GM18907 (cell line): ENCODE results near the gene ANKH.

Experiments used
- ATAC-seq: cut with Tn5 transposase; IDR thresholded peaks from one replicate; pipeline ENCODE4 v1.9.1; 2021; ENCODE audit warnings: mild to moderate bottlenecking, moderate library complexity; ENCODE audit not compliant: unreplicated experiment

Gene ANKH

GRCh38 chr5:14767053-14767452, 104.5 kb downstream of the ANKH start:
- ATAC-seq = no peak

GRCh38 chr5:14766584-14766983, 105.0 kb downstream of the ANKH start:
- ATAC-seq = no peak

DNA sequence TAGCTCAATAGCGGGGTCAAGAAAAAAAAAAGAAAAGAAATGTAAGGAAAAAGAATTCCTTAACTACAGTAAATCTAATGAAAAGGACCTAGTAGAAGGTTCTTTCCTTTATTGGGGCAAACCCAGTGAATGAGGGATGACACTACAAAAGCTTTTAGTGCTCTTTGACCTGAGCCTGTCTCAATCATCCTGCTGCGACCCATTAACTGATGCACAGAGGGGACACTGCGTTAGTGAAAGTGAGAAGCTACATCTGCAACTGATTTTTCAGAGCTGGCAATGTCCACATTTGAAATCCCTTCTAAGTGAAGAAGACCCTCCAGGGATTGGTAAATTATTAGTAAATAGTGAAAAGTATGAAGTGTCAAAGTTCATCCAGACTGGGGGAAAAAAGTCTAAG, 106.0 kb downstream of the ANKH start:
- no peak for ATAC-seq

DNA sequence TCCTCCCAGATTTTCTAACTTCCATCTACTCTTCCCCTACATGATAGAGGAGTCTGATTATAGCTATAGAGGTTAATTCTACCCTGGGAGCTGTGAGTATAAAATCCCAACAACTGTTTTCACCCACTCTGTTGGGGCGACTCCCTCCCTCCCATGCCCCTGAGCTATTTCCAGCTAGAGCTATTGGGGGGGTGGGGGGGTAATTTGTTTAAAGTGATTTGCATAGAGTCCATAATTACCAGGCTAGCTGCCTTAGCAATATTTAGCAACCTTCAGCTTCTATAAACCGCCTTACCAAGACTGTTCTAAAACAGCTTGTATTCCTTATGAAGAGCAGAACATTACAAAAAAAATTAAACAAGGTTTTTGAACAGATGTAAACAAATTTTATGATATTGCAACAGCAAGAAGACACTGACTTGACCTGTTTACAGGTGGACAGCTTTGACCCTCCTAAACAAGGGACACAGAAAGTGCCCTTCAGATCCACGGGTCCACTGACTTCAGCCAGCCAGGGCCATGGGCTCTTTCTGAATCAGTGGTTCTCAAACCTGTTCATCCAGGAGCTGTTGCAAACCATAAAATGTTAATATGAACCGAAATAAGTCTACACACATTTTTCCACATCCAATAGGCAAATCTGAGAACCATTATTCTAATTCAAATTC, 108.9 kb downstream of the ANKH start:
- ATAC-seq = no peak

GRCh38 chr5:14760548-14761002, 111.0 kb downstream of the ANKH start:
- no peak for ATAC-seq

DNA sequence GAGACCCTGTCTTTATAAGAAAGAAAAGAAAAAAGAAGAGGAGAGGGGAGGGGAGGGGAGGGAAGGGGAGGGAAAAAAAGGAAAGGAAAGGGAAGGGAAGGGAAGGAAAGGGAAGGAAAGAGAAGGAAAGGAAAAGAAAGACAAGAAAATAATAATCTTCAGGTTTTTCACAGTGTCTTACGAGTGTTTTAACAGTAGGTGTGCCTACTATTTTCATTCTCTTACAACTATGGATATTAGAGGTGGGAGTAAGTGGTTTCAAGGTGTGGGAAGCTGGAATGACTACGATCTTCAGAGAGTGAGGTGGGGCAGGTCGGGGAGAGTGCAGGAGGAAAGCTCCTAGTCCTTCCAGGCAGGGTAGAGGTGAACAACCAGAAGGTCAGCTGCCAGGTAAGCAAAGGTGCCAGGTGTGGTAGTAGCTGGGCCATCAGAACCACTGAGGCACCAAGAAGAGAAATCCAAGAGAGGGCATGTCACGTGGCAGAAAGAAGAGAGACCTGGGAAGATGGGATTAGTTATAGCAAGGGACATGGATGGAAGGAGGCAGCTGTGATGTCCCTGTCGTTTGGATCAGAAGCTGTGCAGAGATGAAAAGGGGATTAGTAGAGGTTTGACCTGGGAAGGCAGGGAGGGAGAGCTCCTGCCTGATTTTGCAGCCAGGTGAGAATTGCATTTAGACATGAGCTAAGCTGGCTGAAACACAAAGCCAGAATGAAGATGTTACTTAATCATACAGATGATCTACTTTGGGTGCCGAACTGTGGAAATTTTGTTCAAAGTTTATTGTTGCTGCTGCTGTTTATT, 111.6 kb downstream of the ANKH start:
- no peak for ATAC-seq

DNA sequence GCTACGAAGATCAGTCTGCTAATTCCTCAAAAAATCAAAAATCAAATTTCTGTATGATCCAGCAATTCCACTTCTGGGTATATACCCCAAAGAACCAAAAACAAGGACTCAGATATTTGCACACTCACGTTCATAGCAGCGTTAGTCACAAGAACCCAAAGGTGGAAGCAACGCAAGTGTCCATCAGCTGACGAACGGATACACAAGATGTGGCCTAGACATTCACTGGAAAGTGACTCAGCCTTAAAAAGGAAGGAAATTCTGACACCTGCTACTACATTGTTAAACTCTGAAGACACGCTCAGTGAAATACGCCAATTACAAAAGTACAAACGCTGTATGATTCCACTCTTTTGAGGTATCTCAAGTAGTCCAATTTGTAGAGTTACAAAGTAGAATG, 113.7 kb downstream of the ANKH start:
- ATAC-seq = no peak

GRCh38 chr5:14756478-14756877, 115.1 kb downstream of the ANKH start:
- no peak for ATAC-seq

- ATAC-seq = no peak
Measured at GRCh38 chr5:14753947-14754346, 117.6 kb downstream of the ANKH start.

DNA sequence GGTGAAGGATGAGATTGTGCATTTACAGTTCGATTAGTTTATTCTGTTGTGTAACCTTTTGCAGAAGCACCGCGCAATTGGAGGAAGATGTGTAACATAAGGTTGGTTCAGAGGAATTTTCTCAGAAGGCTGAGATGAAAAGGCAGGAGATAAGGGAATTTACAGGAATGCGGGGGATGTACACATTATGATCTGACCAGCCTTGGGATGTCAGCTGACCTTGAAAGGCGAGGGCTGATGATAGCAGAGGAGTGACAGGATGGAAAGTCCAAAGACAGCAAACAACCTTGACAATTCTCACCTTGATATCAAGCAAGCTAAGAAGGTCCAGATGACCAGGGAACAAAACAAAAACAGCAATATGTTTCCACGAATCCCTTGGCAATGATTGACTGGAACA, 118.3 kb downstream of the ANKH start:
- ATAC-seq = no peak

GRCh38 chr5:14752497-14753071, 119.0 kb downstream of the ANKH start:
- ATAC-seq = no peak

DNA sequence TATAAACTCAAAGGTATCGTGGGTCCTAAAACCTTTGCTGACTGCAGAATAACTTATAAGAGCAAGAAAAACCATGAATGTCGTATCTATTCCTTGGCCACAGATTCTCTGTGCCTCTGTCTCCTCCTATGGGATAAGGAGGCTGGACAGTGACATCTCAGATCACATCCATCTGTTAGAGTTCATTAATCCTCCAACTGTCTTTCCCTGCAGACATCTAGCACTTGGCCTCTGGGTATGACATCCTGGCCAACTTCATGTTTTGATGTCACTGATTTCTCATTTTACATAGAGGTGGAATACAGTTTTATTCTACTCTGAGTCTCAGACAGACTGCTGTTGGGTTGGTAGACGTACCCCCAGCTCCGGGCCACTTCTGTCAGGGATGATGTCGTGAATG, 120.9 kb downstream of the ANKH start:
- ATAC-seq = no peak

- no peak for ATAC-seq
Measured at GRCh38 chr5:14749579-14750101, 121.9 kb downstream of the ANKH start.

- ATAC-seq = no peak
Measured at GRCh38 chr5:14748180-14748900, 123.2 kb downstream of the ANKH start.

DNA sequence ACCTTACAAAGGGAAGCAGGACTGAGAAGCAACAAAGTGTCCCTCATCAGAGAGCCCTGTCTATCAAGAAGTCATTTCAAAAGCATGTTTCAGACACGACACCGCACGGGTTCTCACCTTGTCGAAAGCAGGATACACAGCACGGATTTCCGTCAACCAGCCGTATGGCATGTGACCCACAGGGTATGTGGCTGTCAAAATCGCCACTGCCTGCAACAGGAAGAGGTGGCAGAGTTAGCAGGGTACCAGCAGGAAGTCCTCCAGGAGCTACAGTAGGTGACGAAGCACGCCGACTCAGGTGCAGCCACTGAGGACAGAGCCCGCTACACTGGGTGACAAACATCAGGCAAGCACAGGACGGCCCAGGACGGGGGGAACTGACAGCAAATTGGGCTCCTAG, 125.8 kb downstream of the ANKH start:
- no peak for ATAC-seq

GRCh38 chr5:14745188-14745563, 126.4 kb downstream of the ANKH start:
- ATAC-seq = no peak

GRCh38 chr5:14744296-14745187, 127.0 kb downstream of the ANKH start:
- no peak for ATAC-seq

DNA sequence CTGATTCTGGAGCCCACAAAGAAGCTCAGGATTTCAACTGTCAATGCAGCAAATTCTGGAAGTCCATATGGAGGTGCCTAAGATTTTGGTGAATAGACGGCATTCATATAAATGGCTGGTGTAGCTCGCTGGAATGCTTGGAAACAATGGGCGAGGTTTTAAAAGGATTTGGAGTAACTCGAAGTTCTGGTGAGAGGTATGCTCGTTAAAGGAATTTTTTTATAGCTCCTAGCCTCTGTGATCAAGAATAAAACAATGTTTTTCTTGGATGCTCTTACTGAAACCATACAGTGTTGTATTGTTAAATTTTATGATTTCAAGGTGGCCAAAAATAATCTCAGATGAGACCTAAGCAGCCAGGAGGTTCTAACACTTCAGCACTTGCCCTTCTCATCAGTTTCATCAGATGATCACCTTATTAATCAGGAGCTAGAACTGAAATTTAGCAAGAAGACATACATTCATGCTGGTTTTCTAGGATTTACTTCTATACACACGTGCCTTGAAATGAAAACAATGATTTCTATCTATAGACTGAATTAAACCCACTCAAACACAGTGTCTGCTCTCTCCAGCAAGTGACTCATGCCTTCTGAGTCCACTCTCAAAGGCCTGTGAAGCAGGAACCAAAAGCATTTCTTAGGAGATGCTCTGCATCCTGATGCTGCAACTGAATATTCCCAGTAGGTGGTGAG, 127.8 kb downstream of the ANKH start:
- no peak for ATAC-seq

GRCh38 chr5:14742498-14742897, 129.1 kb downstream of the ANKH start:
- ATAC-seq = no peak
